HAP-1 (cell line): Measurements from ENCODE around the gene GAP43.
A peak's percentile ranks its signal among the peaks of the same experiment; 100 is the strongest.

Experiments used
- DNase-seq, 2 experiments: peaks; one replicate each; pipeline ENCODE4 v3.0.0-alpha.2; 2016 to 2020; ENCODE audit warnings: low spot score in 2 of 2
- H3K27me3 ChIP-seq: fragments of 250-450 bp; sonication (Bioruptor Pico); 2 replicates; pipeline ENCODE4 v1.5.1; 2020; ENCODE audit warnings: low read depth, mild to moderate bottlenecking, moderate library complexity
- H3K36me3 ChIP-seq: fragments of 250-450 bp; sonication (Bioruptor Pico); replicated peaks from 2 replicates; pipeline ENCODE4 v1.5.1; 2020; ENCODE audit warnings: mild to moderate bottlenecking
- H3K4me1 ChIP-seq: fragments of 250-450 bp; sonication (Bioruptor Pico); 2 replicates; pipeline ENCODE4 v1.5.1; 2020; ENCODE audit warnings: mild to moderate bottlenecking
- H3K4me3 ChIP-seq: fragments of 250-450 bp; sonication (Bioruptor Pico); 2 replicates; pipeline ENCODE4 v1.5.1; 2020; ENCODE audit warnings: mild to moderate bottlenecking, moderate library complexity
- H3K9me3 ChIP-seq: fragments of 250-450 bp; sonication (Bioruptor Pico); 2 replicates; pipeline ENCODE4 v1.5.1; 2020; ENCODE audit warnings: mild to moderate bottlenecking, moderate library complexity
- in situ Hi-C: fragments of 300-500 bp; cut with MboI; formaldehyde crosslinking; loops from 3 replicates; pipeline ENCODE4 v1.14.3; 2020; ENCODE audit warnings: low sequenced_read_pairs, inconsistent platforms, mixed read lengths

Gene GAP43

GRCh38 chr3:115615001-115615814, 8.1 kb upstream of the GAP43 start:
- no peaks in the 10 kb centered on the region for H3K36me3 ChIP-seq
- no peaks in the 10 kb centered on the region for H3K27me3 ChIP-seq
- DNase-seq = no peak
- H3K9me3 ChIP-seq = no peaks in the 10 kb centered on the region
- in situ Hi-C loops = no loop called here
- no peak overlapping the region for H3K4me3 ChIP-seq
- peaks cover 3% of the 10 kb centered on the region; the same call in 1 of the 2 replicates for H3K4me1 ChIP-seq

GRCh38 chr3:115616461-115616860, 6.8 kb upstream of the GAP43 start:
- Histone ChIP-seq H3K36me3 (no peaks in the 10 kb centered on the region), H3K4me3 (no peak overlapping the region), H3K9me3 (no peaks in the 10 kb centered on the region), H3K27me3 (no peaks in the 10 kb centered on the region), H3K4me1 (peaks cover 3% of the 10 kb centered on the region; the same call in 1 of the 2 replicates)
- DNase-seq = no peak
- in situ Hi-C loops = no loop called here

GRCh38 chr3:115617591-115617990, 5.7 kb upstream of the GAP43 start:
- peaks cover 3% of the 10 kb centered on the region; the same call in 1 of the 2 replicates for H3K4me1 ChIP-seq
- in situ Hi-C loops = no loop called here
- no peak overlapping the region for H3K4me3 ChIP-seq
- no peaks in the 10 kb centered on the region for H3K9me3 ChIP-seq
- no peaks in the 10 kb centered on the region for H3K36me3 ChIP-seq
- no peaks in the 10 kb centered on the region for H3K27me3 ChIP-seq
- no peak for DNase-seq

GRCh38 chr3:115624029-115624741, 875 bp downstream of the GAP43 start:
- DNase-seq = no peak
- H3K9me3 ChIP-seq = no peaks in the 10 kb centered on the region
- H3K4me3 ChIP-seq = no peak overlapping the region
- no peaks in the 10 kb centered on the region for H3K27me3 ChIP-seq
- in situ Hi-C loops = no loop called here
- H3K36me3 ChIP-seq = no peaks in the 10 kb centered on the region
- H3K4me1 ChIP-seq = no peaks in the 10 kb centered on the region

- no peaks in the 10 kb centered on the region for H3K4me1 ChIP-seq
Observed at GRCh38 chr3:115624901-115625300, 1.6 kb downstream of the GAP43 start.

GRCh38 chr3:115626006-115626409, 2.7 kb downstream of the GAP43 start:
- H3K4me1 ChIP-seq = no peaks in the 10 kb centered on the region
- in situ Hi-C loops = no loop called here
- H3K27me3 ChIP-seq = no peaks in the 10 kb centered on the region
- H3K4me3 ChIP-seq = no peak overlapping the region
- H3K9me3 ChIP-seq = no peaks in the 10 kb centered on the region
- DNase-seq = peak in 1 of 2 experiments; percentile 29
- H3K36me3 ChIP-seq = no peaks in the 10 kb centered on the region

More at GRCh38 chr3:115624901-115625300, 1.6 kb downstream of the GAP43 start:
- in situ Hi-C loops = no loop called here
- H3K36me3 ChIP-seq = no peaks in the 10 kb centered on the region
- no peak overlapping the region for H3K4me3 ChIP-seq
- H3K9me3 ChIP-seq = no peaks in the 10 kb centered on the region
- no peak for DNase-seq
- H3K27me3 ChIP-seq = no peaks in the 10 kb centered on the region

- in situ Hi-C loops = no loop called here
- no peaks in the 10 kb centered on the region for H3K27me3 ChIP-seq
- DNase-seq = no peak
- no peak overlapping the region for H3K4me3 ChIP-seq
- no peaks in the 10 kb centered on the region for H3K4me1 ChIP-seq
- no peaks in the 10 kb centered on the region for H3K36me3 ChIP-seq
- H3K9me3 ChIP-seq = no peaks in the 10 kb centered on the region
Observed at GRCh38 chr3:115626721-115627120, 3.4 kb downstream of the GAP43 start.

GRCh38 chr3:115627180-115628074, 4.1 kb downstream of the GAP43 start:
- H3K36me3 ChIP-seq = no peaks in the 10 kb centered on the region
- H3K27me3 ChIP-seq = no peaks in the 10 kb centered on the region
- DNase-seq = no peak
- no peak overlapping the region for H3K4me3 ChIP-seq
- no peaks in the 10 kb centered on the region for H3K4me1 ChIP-seq
- H3K9me3 ChIP-seq = no peaks in the 10 kb centered on the region
- in situ Hi-C loops = no loop called here

- no peaks in the 10 kb centered on the region for H3K36me3 ChIP-seq
- no peaks in the 10 kb centered on the region for H3K9me3 ChIP-seq
- H3K4me3 ChIP-seq = no peak overlapping the region
- in situ Hi-C loops = no loop called here
- H3K4me1 ChIP-seq = no peaks in the 10 kb centered on the region
- H3K27me3 ChIP-seq = no peaks in the 10 kb centered on the region
- no peak for DNase-seq
Observed at GRCh38 chr3:115628075-115628412, 4.7 kb downstream of the GAP43 start.

GRCh38 chr3:115630850-115631249, 7.5 kb downstream of the GAP43 start:
- no peak for DNase-seq
- in situ Hi-C loops = no loop called here
- Histone ChIP-seq H3K36me3 (no peaks in the 10 kb centered on the region), H3K4me1 (no peaks in the 10 kb centered on the region), H3K4me3 (no peak overlapping the region), H3K27me3 (no peaks in the 10 kb centered on the region), H3K9me3 (no peaks in the 10 kb centered on the region)

- Histone ChIP-seq H3K4me3 (no peak overlapping the region), H3K4me1 (no peaks in the 10 kb centered on the region), H3K27me3 (no peaks in the 10 kb centered on the region), H3K9me3 (no peaks in the 10 kb centered on the region), H3K36me3 (no peaks in the 10 kb centered on the region)
- in situ Hi-C loops = no loop called here
- DNase-seq = no peak
Observed at GRCh38 chr3:115632026-115632425, 8.7 kb downstream of the GAP43 start.

GRCh38 chr3:115633467-115633866, 10.2 kb downstream of the GAP43 start:
- Histone ChIP-seq H3K36me3 (no peaks in the 10 kb centered on the region), H3K4me3 (no peak overlapping the region), H3K4me1 (no peaks in the 10 kb centered on the region), H3K9me3 (no peaks in the 10 kb centered on the region), H3K27me3 (no peaks in the 10 kb centered on the region)
- DNase-seq = no peak
- in situ Hi-C loops = no loop called here

GRCh38 chr3:115634052-115634451, 10.7 kb downstream of the GAP43 start:
- Histone ChIP-seq H3K4me3 (no peak overlapping the region), H3K36me3 (no peaks in the 10 kb centered on the region), H3K4me1 (no peaks in the 10 kb centered on the region), H3K9me3 (no peaks in the 10 kb centered on the region), H3K27me3 (no peaks in the 10 kb centered on the region)
- DNase-seq = no peak
- in situ Hi-C loops = no loop called here

- no peaks in the 10 kb centered on the region for H3K4me1 ChIP-seq
- in situ Hi-C loops = no loop called here
- no peak for DNase-seq
- H3K9me3 ChIP-seq = no peaks in the 10 kb centered on the region
- H3K36me3 ChIP-seq = no peaks in the 10 kb centered on the region
- H3K4me3 ChIP-seq = no peak overlapping the region
- H3K27me3 ChIP-seq = no peaks in the 10 kb centered on the region
Observed at GRCh38 chr3:115635406-115635805, 12.1 kb downstream of the GAP43 start.
